HEK293T (cell line): Measurements from ENCODE around the gene FEM1C.

Experiments used
- ARNT ChIP-seq: fragments of 450-650 bp; IDR thresholded peaks from 2 replicates; pipeline ENCODE4 v1.6.1; 2017; ENCODE audit warnings: mild to moderate bottlenecking
- BHLHE40 ChIP-seq: fragments of 450-650 bp; IDR thresholded peaks from 2 replicates; pipeline ENCODE4 v1.6.1; 2016; ENCODE audit warnings: mild to moderate bottlenecking, moderate library complexity, borderline replicate concordance
- CTBP1 ChIP-seq: fragments of 450-650 bp; IDR thresholded peaks from 2 replicates; pipeline ENCODE4 v1.6.1; 2016; ENCODE audit warnings: borderline replicate concordance
- ELF4 ChIP-seq: fragments of 450-650 bp; IDR thresholded peaks from 2 replicates; pipeline ENCODE4 v1.6.1; 2017; ENCODE audit warnings: antibody characterized with exemption
- FOXA1 ChIP-seq: fragments of 450-650 bp; IDR thresholded peaks from 2 replicates; pipeline ENCODE4 v1.6.1; 2016; ENCODE audit warnings: mild to moderate bottlenecking
- FOXK2 ChIP-seq: fragments of 450-650 bp; IDR thresholded peaks from 2 replicates; pipeline ENCODE4 v1.6.1; 2016; ENCODE audit warnings: mild to moderate bottlenecking
- FOXM1 ChIP-seq: fragments of 450-650 bp; IDR thresholded peaks from 2 replicates; pipeline ENCODE4 v1.6.1; 2017; ENCODE audit warnings: mild to moderate bottlenecking, borderline replicate concordance
- SP1 ChIP-seq: fragments of 450-650 bp; IDR thresholded peaks from 2 replicates; pipeline ENCODE4 v1.6.1; 2017
- SUZ12 ChIP-seq: fragments of 450-650 bp; IDR thresholded peaks from 2 replicates; pipeline ENCODE4 v1.6.1; 2016; ENCODE audit warnings: mild to moderate bottlenecking
- ZNF384 ChIP-seq: fragments of 450-650 bp; IDR thresholded peaks from 2 replicates; pipeline ENCODE4 v1.6.1; 2016

DNA sequence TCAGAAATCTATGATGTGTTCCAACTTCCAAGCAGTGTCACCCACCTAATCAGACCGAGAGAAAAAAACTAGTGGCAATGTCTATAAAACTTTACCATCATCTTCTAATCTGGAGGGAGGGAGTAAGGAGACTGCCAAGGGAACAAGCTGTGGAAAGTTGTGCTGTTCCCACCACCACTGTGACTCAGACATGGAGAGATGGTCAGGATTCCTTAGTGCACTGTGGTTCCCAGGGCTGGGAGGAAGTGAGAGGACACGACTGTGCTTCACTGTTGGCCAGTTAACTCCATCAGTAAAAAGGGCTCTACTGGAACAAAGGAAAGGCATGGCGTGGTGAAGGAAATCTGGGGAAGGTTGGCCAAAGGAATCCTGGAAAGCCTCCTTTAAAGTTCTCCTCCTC, 38.9 kb upstream of the FEM1C start:
- no peak for TF ChIP-seq ELF4
- no peak for TF ChIP-seq SP1
- no peak for TF ChIP-seq FOXA1
- TF ChIP-seq SUZ12 = no peak
- TF ChIP-seq FOXM1 = no peak
- TF ChIP-seq FOXK2 = no peak
- TF ChIP-seq BHLHE40 = no peak
- TF ChIP-seq CTBP1 = no peak
- no peak for TF ChIP-seq ARNT
- no peak for TF ChIP-seq ZNF384
